ENCODE results near the gene HDAC4.

Gene HDAC4

DNA sequence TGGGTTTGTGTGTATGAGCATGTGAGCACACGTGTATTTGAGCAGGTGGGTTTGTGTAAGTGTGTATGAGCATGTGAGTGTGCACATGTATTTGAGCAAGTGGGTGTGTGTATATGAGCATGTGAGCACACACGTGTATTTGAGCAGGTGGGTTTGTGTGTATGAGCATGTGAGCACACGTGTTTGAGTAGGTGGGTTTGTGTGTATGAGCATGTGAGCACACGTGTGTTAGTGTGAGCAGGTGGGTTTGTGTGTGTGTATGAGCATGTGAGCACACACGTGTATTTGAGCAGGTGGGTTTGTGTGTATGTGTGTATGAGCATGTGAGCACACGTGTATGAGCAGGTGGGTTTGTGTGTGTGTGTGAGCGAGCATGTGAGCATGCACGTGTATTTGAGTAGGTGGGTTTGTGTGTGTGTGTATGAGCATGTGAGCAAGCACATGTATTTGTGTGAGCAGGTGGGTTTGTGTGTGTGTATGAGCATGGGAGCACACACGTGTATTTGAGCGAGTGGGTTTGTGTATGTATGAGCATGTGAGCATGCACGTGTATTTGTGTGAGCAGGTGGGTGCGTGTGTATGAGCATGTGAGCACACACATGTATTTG, 383.2 kb downstream of the HDAC4 start:
- no peak overlapping the region for H3K4me3 ChIP-seq
- H3K27ac ChIP-seq = no peak overlapping the region

DNA sequence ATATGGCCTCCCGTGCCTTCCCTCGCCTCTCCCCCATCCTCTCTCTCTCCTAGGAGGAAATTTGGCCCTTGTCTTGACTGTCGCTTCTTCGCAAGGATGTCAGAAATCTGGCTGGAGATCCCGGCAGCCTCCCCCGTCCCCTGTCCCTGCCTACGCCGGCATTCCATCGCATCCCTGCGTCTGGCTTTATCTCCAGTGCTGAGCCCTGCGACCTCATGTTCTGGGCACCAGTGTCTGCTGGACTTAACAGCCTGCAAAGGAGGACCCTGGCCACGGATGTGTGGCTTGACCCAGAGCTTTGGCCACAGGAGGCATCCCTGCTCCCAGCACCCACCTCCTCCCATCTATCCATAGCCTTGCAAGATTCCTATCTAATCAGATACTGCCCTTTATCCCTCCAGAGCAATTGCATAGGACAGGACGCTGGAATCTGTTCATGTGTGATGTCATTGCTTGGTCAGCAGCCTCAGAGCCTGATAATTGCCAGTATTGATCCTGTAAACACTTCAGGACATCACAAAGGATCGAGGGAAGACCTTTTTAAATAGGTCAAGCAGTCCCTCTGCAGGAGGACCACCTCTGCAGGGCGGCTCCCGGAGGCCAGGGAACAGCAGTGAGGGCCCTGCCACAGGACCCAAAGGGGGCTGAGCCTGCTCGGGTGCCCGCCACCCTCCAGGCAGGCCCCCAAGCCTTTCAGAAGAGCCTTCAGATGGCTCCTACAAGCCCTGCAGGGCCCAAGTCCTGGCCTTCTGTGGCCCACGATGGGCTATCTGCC, 384.7 kb downstream of the HDAC4 start:
- H3K4me3 ChIP-seq = no peak overlapping the region
- H3K27ac ChIP-seq = no peak overlapping the region

DNA sequence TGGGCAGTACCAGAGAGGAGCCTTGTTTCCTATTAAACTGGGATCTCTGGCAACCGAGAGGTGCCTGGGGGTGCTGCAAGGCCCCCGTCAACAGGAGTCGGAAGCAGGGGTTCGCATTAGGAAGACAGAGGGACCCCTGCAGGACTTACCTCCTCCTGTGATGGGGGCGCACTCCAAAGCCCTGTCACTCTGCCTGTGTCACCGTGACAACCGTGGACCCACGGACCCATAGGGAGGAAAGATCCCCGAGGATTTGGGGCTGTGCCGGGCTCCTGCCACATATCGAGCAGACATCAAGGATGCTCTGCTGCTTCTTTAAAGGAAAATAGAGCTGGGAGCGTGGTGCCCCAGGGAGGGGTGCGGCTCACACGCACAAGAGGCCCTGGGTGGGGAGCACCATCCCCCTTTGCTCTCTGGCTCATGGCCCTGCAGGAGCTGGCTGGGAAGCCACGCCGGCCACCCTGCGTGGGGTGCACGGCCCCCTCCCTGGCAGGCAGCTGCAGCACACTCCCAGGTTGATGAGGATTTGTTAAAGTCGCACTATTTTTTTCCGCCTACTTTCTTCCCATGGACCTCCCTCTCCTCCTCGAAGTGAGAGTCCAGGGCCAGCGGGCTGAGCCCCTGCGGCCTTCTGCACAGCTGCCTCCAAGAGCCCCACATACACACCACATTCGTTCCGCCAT, 385.5 kb downstream of the HDAC4 start:
- no peak overlapping the region for H3K27ac ChIP-seq

DNA sequence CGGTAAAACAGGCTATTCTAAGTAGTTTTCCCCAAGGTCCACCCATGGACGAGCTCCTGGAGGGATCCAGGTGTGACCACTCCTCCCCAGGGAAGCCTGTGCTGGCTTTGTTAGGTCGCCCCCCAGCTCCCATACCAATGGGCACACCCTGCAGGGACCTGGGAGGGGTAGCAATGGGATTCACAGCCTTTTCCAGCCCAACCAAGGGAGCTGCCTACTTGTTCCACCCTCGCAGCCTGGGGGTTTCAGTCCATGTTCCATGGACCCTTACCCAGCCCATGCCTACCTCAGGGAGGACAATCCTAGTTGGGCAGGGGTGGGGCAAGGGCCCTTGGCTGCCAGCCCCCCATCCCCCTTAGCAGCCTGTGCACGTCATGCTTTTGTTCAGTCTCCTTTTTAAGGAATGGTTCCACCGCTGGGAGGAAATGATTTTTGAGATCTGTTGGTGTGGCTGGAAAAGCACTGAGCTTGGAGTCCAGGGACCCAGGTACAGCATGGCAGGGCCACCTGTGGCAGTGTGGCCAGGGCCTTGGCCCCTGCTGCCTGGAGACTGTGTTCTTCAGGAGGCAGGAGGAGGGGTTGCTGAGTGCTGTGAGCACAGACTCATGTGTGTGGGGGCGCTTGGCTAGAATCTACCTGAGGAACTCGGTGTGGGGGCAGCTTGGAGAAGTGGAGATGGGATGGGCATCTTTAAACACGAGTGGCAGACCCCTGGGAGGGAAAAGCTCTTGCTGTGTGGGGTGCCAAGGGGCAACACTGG, 386.2 kb downstream of the HDAC4 start:
- H3K27ac ChIP-seq = no peak overlapping the region
- H3K4me3 ChIP-seq = no peak overlapping the region

More for the DNA sequence above, 385.5 kb downstream of the HDAC4 start:
- H3K4me3 ChIP-seq = no peak overlapping the region

DNA sequence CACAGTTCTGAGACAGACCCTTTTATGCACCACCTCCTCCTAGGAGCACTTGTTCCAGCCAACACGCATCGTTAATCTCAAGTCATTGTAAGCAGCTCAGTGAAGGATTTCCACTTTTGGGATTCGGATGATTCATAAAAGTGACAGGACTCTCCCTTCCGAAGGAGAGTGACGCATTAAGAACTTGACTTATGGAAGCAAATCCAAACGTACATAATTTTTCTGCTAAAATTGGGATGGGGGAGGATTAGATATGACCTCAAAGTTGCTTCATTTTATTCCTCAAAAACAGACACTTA, 387.2 kb downstream of the HDAC4 start:
- no peak overlapping the region for H3K4me3 ChIP-seq
- H3K27ac ChIP-seq = no peak overlapping the region

DNA sequence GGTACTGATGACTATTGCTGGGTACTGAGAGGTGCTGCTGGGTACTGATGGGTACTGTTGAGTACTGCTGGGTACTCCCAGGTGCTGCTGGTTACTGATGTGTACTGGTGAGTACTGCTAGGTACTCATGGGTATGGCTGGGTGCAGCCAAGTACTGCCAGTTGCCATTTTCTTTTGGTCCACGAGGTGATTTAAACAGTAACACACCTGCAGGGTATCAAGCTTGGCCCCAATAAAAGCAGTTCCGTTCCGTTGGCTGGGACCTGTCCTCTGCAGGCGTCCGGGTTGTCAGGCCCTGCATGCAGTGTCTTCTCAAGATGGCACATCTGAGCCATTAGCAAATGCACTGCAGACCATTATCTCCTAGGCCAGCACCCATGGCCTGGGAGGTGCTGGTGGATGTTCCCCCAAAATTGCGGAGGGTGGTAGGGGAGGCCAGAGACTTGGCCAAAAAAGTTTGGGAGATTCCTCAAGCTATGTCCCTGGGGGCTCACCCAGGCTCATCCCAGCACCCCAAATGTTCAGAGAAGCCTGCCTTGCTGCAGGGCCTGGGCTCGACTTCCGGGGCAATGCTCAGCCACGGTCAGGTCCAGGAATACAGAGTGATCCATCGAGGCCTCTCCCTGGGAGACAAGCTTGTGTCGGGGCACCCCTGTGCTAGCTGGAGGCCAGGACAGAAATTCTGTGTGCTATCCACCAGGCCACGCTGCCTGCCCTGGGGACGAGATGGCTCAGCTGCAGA, 387.7 kb downstream of the HDAC4 start:
- Histone ChIP-seq H3K27ac (no peak overlapping the region), H3K4me3 (no peak overlapping the region)

DNA sequence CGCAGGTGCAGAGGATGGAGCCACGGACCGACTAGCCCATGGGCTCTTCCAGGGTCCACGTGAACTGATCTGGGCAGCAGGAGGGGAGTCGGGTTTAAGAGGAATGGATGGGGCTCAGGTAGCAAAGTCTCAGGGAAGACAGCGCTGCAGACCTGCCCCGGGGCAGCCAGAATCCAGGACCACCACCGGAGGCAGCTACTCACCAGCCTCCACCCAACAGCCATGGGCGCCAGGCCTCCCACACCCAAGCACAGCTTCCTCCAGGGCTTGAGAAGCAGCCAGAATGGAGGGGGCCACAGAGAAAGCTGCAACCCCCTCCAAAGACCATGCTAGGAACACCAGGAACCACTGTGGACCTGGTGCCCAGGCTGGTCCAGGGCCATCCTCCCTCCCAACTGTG, 388.6 kb downstream of the HDAC4 start:
- no peak overlapping the region for H3K4me3 ChIP-seq
- no peak overlapping the region for H3K27ac ChIP-seq

DNA sequence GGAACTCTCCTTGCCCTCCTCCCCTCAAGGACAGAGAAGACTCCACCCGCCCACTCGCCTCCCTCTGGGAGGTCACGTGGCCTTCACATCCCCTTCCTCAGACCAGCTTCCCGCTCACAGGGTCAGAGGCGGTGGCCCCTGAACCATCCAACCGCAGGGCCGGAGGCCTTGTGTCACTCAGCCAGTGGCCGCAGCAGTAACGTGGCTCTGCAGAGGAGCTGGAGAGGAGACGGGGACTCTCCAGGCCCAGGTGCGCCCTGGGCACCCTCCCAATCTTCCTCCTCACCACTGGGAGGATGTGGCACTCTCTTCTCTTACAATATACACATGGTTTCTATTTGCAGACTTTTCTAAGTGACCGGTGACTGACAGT, 391.2 kb downstream of the HDAC4 start:
- no peak overlapping the region for H3K4me3 ChIP-seq
- no peak overlapping the region for H3K27ac ChIP-seq

DNA sequence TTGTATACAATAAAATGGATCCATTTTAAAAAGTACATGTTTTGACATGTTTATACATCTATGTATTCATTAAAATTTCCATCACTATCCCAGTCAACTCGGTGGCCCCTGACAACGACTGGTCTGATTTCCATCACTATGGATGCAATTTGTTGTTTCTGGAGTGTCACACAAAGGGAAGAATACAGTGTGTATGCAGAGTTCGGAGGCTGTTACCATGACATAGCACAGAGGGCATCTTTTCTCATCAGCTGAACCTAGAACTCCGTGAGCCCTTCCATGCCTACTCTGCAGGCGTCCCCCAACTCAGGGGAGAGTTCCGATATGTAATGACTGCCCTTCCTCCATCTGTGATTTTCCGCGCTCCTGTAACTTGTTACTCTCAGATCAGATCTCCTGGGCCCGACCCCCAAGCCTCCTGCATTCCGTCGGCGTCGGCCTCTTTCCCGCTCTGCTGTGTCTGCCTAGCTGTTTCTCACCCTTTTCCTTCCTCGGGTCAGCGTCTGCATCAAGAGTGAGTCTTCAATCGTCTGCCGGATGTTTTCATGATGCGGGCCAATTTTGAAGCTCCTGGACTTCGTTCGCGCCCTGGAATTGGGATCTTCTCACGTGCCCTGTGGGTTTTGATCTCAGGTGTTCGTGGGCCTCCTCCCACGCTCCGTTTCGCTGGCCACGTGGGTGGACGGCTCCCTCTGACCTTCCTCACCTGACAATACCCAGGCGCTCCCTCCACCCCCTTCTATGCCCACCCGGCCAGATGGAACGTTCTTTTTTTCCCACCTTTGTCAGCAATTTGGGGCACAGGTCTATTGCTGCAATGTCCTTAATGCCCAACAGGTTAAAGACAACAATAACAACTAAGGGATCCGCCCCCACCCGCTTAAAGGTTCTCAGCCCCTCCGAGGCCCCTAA, 391.9 kb downstream of the HDAC4 start:
- Histone ChIP-seq H3K27ac (no peak overlapping the region), H3K4me3 (no peak overlapping the region)

DNA sequence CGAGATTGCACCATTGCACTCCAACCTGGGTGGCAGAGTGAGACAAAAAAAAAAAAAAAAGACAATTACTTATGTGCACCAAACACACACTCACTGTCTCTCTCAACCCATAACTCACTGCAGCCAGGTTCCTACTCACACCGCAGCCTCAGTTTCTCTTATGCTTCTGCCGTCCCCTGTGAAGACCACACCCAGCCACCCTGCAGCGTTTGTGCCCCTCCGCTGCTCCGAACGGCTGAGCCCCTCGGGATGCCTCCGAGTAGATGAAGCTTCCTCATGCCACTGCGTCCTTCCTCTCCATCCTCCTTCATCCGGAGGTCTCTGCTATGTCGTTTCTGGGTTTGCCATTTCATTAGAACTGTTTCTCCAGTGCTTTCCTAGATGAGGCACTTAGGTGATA, 392.8 kb downstream of the HDAC4 start:
- no peak overlapping the region for H3K27ac ChIP-seq

DNA sequence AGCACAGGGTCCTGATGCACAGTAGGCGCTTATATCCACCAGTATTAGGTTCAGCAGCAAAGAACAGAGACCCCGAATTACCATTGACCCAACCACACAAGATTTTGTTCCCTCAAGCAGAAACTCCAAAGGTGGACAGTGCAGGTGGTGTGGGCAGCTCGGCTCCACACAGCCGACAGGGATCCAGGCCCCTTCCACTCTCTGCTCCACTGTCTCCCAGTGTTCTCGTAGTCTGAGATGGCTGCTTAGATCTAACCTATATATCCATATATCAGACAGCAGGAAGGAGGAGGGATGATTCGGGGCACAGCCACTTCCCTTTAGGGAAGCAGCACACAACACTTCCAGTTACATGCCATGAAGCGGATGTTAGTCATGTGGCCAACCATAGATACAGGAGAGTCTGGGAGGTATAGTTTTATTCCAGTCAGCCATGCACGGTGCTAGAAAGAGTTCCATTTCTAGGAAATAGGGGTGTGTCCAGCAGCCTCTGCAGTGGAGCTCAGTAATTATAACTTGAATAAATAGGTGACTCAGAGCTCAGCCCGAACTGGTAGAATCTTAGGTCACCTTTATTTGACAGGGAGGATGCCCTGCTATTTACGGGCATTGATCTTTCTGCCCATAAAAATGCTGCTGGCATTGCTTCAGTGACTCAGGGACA, 394.1 kb downstream of the HDAC4 start:
- Histone ChIP-seq H3K4me3 (no peak overlapping the region), H3K27ac (no peak overlapping the region)

More for the DNA sequence above, 392.8 kb downstream of the HDAC4 start:
- no peak overlapping the region for H3K4me3 ChIP-seq

DNA sequence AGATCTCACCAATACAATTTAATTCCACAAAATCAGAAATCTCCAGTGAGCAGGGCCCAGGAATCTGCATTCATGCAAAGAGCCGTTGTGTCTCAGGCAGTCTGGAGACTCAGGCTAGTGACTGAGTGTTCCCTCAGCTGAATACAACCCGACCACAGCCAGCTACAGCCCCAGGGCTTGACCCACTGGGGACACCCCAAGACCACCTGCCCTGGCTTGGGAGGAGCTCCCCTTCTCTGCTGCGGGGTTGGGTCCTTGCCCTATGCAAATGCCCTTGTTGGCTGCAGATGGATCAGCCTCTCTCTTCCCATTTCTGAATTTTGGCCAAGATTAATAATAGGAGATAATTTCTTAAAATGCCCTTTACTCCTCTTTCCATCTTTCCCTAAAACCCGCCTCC, 395.2 kb downstream of the HDAC4 start:
- Histone ChIP-seq H3K27ac (no peak overlapping the region), H3K4me3 (no peak overlapping the region)

DNA sequence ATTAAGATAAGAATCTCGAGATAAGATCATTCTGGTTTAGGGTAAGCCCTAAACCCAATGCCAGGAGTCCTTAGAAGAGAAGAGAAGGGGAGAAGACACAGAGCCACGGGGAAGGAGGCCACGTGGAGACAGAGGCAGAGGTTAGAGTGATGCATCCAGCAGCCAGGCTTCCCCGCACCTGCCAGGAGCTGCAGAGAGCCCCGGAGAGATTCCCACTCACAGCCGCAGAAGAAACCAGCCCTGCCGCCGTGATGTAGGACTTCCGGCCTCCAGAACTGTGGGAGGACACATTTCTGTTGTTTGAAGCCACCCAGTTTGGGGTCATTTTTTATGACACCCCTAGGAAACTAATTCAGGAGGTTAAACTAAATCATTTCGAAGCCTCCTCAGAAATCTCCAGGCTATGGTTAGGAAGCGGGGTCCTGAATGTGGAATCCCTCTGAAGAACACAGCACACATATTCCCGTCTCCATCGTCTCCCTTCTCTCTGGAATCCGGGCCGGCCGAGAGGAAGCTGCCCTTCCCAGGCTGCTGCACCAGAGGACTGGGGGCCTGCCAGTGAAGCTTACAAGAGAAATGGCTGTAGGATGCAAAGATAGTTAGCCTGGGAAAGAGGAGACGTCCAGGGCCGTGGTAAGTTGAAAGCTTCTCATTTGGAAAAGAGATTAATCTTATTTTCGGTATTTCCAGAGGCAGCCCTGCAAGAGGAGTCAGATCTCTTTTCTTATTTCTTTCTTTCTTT, 396.4 kb downstream of the HDAC4 start:
- Histone ChIP-seq H3K4me3 (no peak overlapping the region), H3K27ac (no peak overlapping the region)

DNA sequence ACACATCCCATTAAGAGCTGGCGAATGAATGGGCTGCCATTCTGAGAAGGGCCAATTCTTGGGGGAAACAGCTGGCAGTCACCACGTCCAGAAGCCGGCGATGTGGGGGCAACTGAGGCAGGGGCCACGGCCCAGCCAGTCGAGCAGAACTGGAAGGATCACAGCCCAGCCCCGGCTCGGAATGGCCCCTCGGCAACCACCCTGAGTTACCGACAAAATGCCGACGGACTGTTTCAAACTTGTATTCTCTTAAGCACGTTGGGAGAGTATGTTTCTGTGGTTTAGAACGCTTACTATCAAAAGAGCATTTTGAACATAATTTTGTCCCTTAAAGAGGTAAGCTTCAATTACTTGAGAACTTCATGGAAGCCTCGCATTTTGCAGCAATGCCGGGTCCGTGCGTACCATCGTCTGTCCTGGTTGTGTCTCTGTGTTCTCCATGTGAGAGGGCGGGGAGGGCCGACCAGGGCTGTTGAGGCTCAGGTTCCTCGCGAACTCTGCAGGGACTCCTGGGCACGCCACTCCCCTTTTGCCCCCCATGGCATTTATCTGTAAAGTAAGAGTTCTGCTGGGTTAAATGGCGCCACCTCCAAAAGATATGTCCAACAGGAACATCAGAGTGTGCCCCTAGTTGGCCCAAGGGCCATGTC, 397.1 kb downstream of the HDAC4 start:
- Histone ChIP-seq H3K4me3 (no peak overlapping the region), H3K27ac (peak overlapping the region in 10 of 21 experiments; percentile 34 to 76 (median 60))

DNA sequence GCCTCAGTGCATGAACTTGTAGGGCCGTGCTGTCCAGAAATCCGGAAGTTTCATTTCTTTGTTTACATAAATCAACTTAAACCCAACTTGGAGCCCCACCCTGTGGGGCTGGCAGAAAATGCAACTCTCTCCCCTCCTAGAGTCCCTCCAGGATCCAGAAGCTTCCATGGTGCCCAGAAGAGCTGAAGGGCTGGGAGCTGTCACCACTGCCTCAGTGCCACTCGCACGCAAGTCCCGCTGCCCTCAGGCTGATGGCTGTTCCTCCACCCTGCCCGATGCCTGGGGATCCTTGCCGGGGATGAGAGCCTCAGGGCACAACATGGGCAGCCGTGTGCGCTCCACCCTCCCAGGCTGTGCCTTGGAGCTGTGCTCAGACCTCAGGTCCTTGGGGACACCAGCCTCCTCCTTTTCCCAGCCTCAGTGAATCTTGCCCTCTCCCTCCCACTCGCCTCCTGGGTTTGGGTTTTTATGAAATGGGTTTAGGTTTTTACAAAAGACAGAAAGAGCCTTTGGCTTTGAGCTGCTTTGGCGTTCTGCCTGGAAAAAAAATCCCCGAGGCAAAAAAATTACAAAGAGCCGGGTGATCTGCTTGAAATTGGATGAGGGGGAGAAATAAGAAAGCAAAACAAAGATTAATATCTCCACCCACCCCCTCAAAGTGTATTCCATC, 397.7 kb downstream of the HDAC4 start:
- no peak overlapping the region for H3K4me3 ChIP-seq
- peak overlapping the region in 18 of 21 experiments; percentile 6 to 76 (median 51) for H3K27ac ChIP-seq

DNA sequence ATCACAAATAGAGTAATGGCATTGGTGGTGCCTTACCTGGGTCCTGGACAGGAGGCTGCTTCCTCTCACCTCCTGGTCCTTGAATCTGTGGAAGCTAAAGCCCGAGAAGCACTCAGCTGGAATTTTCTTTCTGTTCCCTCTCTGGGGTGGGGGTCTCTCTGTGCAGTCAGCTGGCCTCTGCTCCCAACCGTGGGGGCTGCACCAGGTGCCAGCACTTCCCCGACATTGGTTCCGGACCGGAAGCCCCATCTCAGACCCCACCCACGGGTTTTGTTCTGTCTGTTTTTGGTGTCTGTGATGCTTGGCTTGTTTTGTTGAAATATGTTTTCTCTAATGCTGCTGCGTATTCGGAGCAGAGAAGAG, 398.2 kb downstream of the HDAC4 start:
- Histone ChIP-seq H3K27ac (peak overlapping the region in 17 of 21 experiments; percentile 6 to 76 (median 57)), H3K4me3 (no peak overlapping the region)

DNA sequence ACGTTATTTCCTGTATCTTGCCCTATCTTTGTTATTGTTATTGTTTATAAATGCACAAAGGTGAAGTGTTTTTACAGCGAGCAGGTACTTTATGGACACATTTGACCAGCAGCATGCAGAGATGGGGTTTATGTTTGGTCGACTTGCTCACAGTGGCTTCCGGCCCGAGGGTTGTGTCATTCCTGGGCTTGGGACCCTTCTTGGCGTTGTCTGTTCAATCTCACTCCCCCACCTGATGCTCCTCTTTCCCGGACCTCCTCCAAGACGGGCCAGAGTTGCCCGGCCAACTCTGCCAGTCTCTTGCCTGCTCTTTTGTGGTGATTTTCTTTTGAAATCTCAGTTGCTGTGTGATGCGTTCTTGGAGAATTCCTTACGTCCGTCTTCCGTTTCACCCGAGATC, 399.0 kb downstream of the HDAC4 start:
- no peak overlapping the region for H3K27ac ChIP-seq

More for the DNA sequence above, 399.0 kb downstream of the HDAC4 start:
- no peak overlapping the region for H3K4me3 ChIP-seq

Measured in skin epidermis (tissue), 12 donors.